Sigmoid colon (tissue), 7 donors: Measurements from ENCODE around the gene EVX1. TPM values are rescaled to one million over a fixed set of nuclear protein-coding genes. Genes with fewer than 3 reads are reported as not detected.

Experiments used
- DNase-seq: peaks from one replicate; pipeline ENCODE4 v3.0.0-alpha.2; 2019
- H3K27ac ChIP-seq, 4 donors: fragments of 200-600 bp; sonication (generic); one replicate each; pipeline ENCODE4 v1.5.1; 2016 to 2019; ENCODE audit warnings: mild to moderate bottlenecking in 1 of 4
- H3K27me3 ChIP-seq, 3 donors: fragments of 200-600 bp; sonication (generic); one replicate each; pipeline ENCODE4 v1.5.1; 2019; ENCODE audit warnings: mild to moderate bottlenecking in 1 of 3
- H3K36me3 ChIP-seq, 4 donors: fragments of 200-600 bp; sonication (generic); one replicate each; pipeline ENCODE4 v1.5.1; 2016 to 2019
- H3K4me1 ChIP-seq, 4 donors: fragments of 200-600 bp; sonication (generic); one replicate each; pipeline ENCODE4 v1.5.1; 2017 to 2019
- H3K4me3 ChIP-seq, 4 donors: fragments of 200-600 bp; sonication (generic); one replicate each; pipeline ENCODE4 v1.5.1; 2017 to 2019; ENCODE audit warnings: mild to moderate bottlenecking in 2 of 4, moderate library complexity in 1 of 4
- H3K9me3 ChIP-seq, 4 donors: fragments of 200-600 bp in 3 of 4; sonication (generic) in 3 of 4; one replicate each; pipeline versions ENCODE4 v1.5.1 to v1.6.1; 2013 to 2019
- CTCF ChIP-seq, 4 experiments: fragments of 450-650 bp in 3 of 4; fragments of 200-600 bp in 1 of 4; IDR thresholded peaks; one replicate each; pipeline ENCODE4 v1.5.1; 2016 to 2019; ENCODE audit warnings: antibody characterized with exemption in 4 of 4, mild to moderate bottlenecking in 3 of 4, moderate library complexity in 2 of 4
- EP300 ChIP-seq, 4 donors: sonication (generic); formaldehyde crosslinking; IDR thresholded peaks; one replicate each; pipeline ENCODE4 v1.6.1; 2017; ENCODE audit warnings: antibody characterized with exemption in 4 of 4
- POLR2A ChIP-seq, 2 donors: fragments of 450-650 bp; IDR thresholded peaks; one replicate each; pipeline ENCODE4 v1.6.1; 2016; ENCODE audit warnings: antibody characterized with exemption in 2 of 2, mild to moderate bottlenecking in 2 of 2, moderate library complexity in 2 of 2
- POLR2AphosphoS5 ChIP-seq, 4 donors: sonication (generic); formaldehyde crosslinking; IDR thresholded peaks; one replicate each; pipeline ENCODE4 v1.6.1; 2017; ENCODE audit warnings: antibody characterized with exemption in 4 of 4
- WGBS, 2 donors: extraction: QIAGEN DNeasy Blood & Tissue Kit; methylation state at CpG; one replicate each; pipeline ENCODE4 v1.1.7; 2013; 5-methylcytosine and 5-hydroxymethylcytosine counted together
- intact Hi-C: fragments of 100-400 bp; cut with DNase I; formaldehyde crosslinking; loops from one replicate; pipeline ENCODE4 v1.15.1; 2023
- polyA plus RNA-seq, 3 donors: library from polyadenylated mRNA; stranded (reverse); fragments of 200-250 nt; gene quantifications; one replicate each; pipeline ENCODE4 v1.2.3, GENCODE V29; 2013
- total RNA-seq, 4 donors: library from RNA; depleted of rRNA; stranded (reverse); fragments of >200 nt; gene quantifications; one replicate each; pipeline ENCODE4 v1.1.0, GENCODE V29; 2016
- donor health status: healthy with polysubstance abuse.
- donor health status: Bipolar disorder and iron deficiency.
- donor health status: healthy.

EVX1 gene
- total and polyA plus RNA-seq, 7 donors: 0.32 to 1.4 (median 1.2) TPM; not detected in 4

- TF ChIP-seq POLR2AphosphoS5 (IDR thresholded peaks at IDR 0.05) (peak; percentile 29 to 60 (median 57)), EP300 (IDR thresholded peaks at IDR 0.05) (no peak), CTCF (IDR thresholded peaks at IDR 0.05) (no peak), POLR2A (IDR thresholded peaks at IDR 0.05) (peak in 1 of 2 donors; percentile 56)
- Histone ChIP-seq H3K4me3 (peak within 1 kb of the TSS; percentile 63 to 78 (median 70)), H3K4me1 (peaks cover 0 to 50% (median 30%) of the 10 kb centered on the region in 4 donors), H3K9me3 (no peaks in the 10 kb centered on the region), H3K27me3 (peaks cover 8 to 57% (median 9%) of the 10 kb centered on the region in 3 donors), H3K27ac (peak within 1 kb of the TSS in 3 of 4 donors; percentile 97 to 98 (median 98)), H3K36me3 (no peaks in the 10 kb centered on the region)
- WGBS, 2 donors: 1 to 2% methylated on average over 99 of the region's 99 CpGs
- intact Hi-C loops: loop anchor here (2.0 to 10.0 kb wide), 9 partner anchors 377 to 1205 kb away; partner anchors contain the start of genes HIBADH and TAX1BP1
- peak; percentile 90 for DNase-seq
These were observed 42.5 kb upstream of the EVX1 start, which contains the start of gene HOXA13 for GRCh38 chr7:27199849-27200760. Gene HOXA13 (minus strand): TSS chr7:27200091. CDS start chr7:27200077, 14 bp downstream.

- DNase-seq: no peak
- TF ChIP-seq CTCF (IDR thresholded peaks at IDR 0.05): no peak
- TF ChIP-seq POLR2A (IDR thresholded peaks at IDR 0.05): no peak
- no peak for TF ChIP-seq POLR2AphosphoS5 (IDR thresholded peaks at IDR 0.05)
- no peak for TF ChIP-seq EP300 (IDR thresholded peaks at IDR 0.05)
- intact Hi-C loops: loop anchor here (5.0 to 10.0 kb wide), 3 partner anchors 541 to 1204 kb away; partner anchors contain the start of gene TAX1BP1
- peak overlapping the region in 3 of 4 donors; percentile 97 to 98 (median 98) for H3K27ac ChIP-seq
- peaks cover 15 to 65% (median 17%) of the 10 kb centered on the region in 3 donors for H3K27me3 ChIP-seq
- 4 to 15% methylated on average over 14 of the region's 14 CpGs for WGBS, 2 donors
- no peaks in the 10 kb centered on the region for H3K36me3 ChIP-seq
- peak overlapping the region; percentile 55 to 76 (median 64) for H3K4me3 ChIP-seq
- H3K4me1 ChIP-seq: peaks cover 0 to 55% (median 34%) of the 10 kb centered on the region in 4 donors
- no peaks in the 10 kb centered on the region for H3K9me3 ChIP-seq
These were observed 41.6 kb upstream of the EVX1 start for GRCh38 chr7:27200761-27201579.

- WGBS, 2 donors: 12 to 23% methylated on average over 4 of the region's 4 CpGs
- Histone ChIP-seq H3K9me3 (no peaks in the 10 kb centered on the region), H3K27ac (peak overlapping the region in 2 of 4 donors; percentile 97 to 98), H3K4me1 (peaks cover 0 to 52% (median 34%) of the 10 kb centered on the region in 4 donors), H3K4me3 (peak overlapping the region in 2 of 4 donors; percentile 65 to 76), H3K27me3 (peaks cover 17 to 72% (median 19%) of the 10 kb centered on the region in 3 donors), H3K36me3 (no peaks in the 10 kb centered on the region)
- TF ChIP-seq EP300 (IDR thresholded peaks at IDR 0.05) (no peak), CTCF (IDR thresholded peaks at IDR 0.05) (no peak), POLR2A (IDR thresholded peaks at IDR 0.05) (no peak), POLR2AphosphoS5 (IDR thresholded peaks at IDR 0.05) (no peak)
- intact Hi-C loops: loop anchor here (5.0 to 10.0 kb wide), 3 partner anchors 541 to 1203 kb away; partner anchors contain the start of gene TAX1BP1
- DNase-seq: no peak
These were observed 41.0 kb upstream of the EVX1 start for GRCh38 chr7:27201580-27202017.
